ENCODE data around the gene HINT2.

DNA sequence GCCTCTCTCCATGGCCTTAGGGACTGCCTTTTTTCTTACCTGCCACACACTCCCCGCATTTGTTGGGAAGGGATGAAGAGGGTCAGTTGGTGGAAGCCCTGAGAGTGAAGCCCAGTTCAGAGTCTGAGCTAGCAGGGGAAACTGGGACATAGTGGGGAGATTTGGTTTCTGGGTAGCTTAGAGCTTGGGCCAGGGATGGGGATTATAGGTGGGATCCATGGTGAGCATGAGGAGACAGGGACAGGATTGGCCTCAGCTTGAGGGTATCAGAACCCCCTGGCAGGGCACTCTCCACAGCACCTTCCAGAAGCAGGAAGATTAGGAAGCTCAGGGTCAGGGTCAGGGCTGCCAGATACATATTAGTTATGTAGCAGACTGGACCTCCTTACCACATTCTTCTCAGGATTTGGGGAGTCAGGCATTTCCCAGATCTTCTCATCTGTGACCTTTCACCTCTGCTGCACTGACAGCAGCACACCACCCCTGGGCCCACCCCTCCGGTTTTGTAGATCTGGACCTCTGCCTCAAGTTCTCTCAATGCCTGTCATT lies 37.5 kb upstream of the HINT2 start:
- TF ChIP-seq CTCF (IDR thresholded peaks at IDR 0.05), result no peak
- TF ChIP-seq EP300 (IDR thresholded peaks at IDR 0.05), result no peak
- no peak for TF ChIP-seq POLR2AphosphoS5 (IDR thresholded peaks at IDR 0.05)

All from upper lobe of left lung (tissue), 4 donors.